ENCODE data around the gene KCNC2. TPM values are rescaled to one million over a fixed set of nuclear protein-coding genes. Genes with fewer than 3 reads are reported as not detected.

KCNC2 gene
- total RNA-seq, 1 donor from 2014 or later: not detected

DNA sequence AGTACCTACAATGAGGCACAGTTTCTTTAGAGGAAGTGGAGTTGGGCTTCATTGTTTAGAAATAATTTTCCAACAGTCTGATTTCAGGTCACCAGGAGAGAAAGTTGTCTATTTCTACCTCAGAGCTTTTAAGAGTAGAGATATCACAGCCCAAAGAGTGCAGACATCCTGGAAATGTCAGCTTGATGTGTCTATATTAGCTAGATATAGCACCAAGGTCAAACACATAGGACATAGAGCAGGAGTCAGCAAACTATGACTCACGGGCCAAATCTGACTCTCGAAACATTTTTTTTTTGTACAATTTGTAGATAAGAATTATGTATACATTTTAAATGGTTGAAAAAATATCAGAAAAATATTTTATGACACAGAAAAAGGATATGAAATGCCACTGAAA lies 53.7 kb downstream of the KCNC2 start:
- Mint-ChIP-seq H3K9me3 (ENCODE audit: unreplicated experiment) (no peaks in the 10 kb centered on the region), H3K36me3 (ENCODE audit: low read depth, unreplicated experiment) (no peaks in the 10 kb centered on the region), H3K4me1 (ENCODE audit: unreplicated experiment) (no peaks in the 10 kb centered on the region), H3K27ac (ENCODE audit: unreplicated experiment) (no peak overlapping the region), H3K4me3 (ENCODE audit: unreplicated experiment) (no peak overlapping the region), H3K27me3 (ENCODE audit: unreplicated experiment) (no peaks in the 10 kb centered on the region)
- no peak for DNase-seq (ENCODE audit: low spot score)
- TF ChIP-seq, protein P1, sequence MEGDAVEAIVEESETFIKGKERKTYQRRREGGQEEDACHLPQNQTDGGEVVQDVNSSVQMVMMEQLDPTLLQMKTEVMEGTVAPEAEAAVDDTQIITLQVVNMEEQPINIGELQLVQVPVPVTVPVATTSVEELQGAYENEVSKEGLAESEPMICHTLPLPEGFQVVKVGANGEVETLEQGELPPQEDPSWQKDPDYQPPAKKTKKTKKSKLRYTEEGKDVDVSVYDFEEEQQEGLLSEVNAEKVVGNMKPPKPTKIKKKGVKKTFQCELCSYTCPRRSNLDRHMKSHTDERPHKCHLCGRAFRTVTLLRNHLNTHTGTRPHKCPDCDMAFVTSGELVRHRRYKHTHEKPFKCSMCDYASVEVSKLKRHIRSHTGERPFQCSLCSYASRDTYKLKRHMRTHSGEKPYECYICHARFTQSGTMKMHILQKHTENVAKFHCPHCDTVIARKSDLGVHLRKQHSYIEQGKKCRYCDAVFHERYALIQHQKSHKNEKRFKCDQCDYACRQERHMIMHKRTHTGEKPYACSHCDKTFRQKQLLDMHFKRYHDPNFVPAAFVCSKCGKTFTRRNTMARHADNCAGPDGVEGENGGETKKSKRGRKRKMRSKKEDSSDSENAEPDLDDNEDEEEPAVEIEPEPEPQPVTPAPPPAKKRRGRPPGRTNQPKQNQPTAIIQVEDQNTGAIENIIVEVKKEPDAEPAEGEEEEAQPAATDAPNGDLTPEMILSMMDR (IDR thresholded peaks at IDR 0.05; ENCODE audit: unreplicated experiment): no peak

DNA sequence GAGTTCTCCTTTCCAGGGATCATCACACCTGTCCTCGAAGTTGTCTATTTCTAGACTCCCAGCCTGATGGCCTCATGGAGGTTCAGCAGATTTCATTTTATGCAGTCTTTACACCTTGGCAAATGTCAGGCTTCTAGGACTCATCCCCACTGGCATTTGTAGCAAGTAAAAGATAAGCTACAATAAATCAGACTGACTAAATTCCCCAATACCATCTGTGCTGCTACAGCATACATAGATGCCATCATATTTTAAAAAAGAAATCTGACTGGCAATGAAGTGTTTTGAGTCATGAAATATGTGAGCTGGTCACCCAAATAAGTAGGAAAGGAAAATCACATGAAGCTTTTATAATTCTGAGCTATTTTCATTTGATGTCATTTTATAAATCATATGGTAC lies 55.3 kb downstream of the KCNC2 start:
- H3K27ac Mint-ChIP-seq (ENCODE audit: unreplicated experiment): no peak overlapping the region
- no peak overlapping the region for H3K4me3 Mint-ChIP-seq (ENCODE audit: unreplicated experiment)

DNA sequence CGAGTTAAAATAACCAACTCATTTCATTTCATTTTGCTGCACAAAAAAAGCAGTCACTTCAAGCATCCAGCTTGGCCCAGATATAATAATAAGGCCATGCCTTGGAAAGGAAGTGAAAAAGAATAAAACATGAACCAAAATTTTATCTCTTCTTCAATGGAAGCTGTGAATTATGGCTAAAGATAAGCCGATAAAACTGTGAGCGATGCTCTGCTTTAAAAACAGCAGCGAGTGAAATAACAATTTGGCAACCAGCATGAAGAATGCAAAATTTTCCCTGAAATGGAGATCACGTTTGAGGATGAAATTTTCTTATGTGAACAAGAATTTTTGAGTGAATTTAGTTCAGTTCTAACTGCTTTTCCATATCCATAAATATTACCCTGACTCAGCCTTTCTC lies 70.4 kb downstream of the KCNC2 start:
- DNase-seq (ENCODE audit: low spot score): no peak
- Mint-ChIP-seq H3K9me3 (ENCODE audit: unreplicated experiment) (no peaks in the 10 kb centered on the region), H3K27me3 (ENCODE audit: unreplicated experiment) (no peaks in the 10 kb centered on the region), H3K27ac (ENCODE audit: unreplicated experiment) (no peak overlapping the region), H3K4me1 (ENCODE audit: unreplicated experiment) (no peaks in the 10 kb centered on the region), H3K36me3 (ENCODE audit: low read depth, unreplicated experiment) (no peaks in the 10 kb centered on the region), H3K4me3 (ENCODE audit: unreplicated experiment) (no peak overlapping the region)
- TF ChIP-seq, protein P1 (IDR thresholded peaks at IDR 0.05; ENCODE audit: unreplicated experiment): no peak

More for the DNA sequence above, 55.3 kb downstream of the KCNC2 start:
- no peaks in the 10 kb centered on the region for H3K36me3 Mint-ChIP-seq (ENCODE audit: low read depth, unreplicated experiment)
- no peak for DNase-seq (ENCODE audit: low spot score)
- H3K4me1 Mint-ChIP-seq (ENCODE audit: unreplicated experiment): no peaks in the 10 kb centered on the region
- no peaks in the 10 kb centered on the region for H3K27me3 Mint-ChIP-seq (ENCODE audit: unreplicated experiment)
- no peaks in the 10 kb centered on the region for H3K9me3 Mint-ChIP-seq (ENCODE audit: unreplicated experiment)
- TF ChIP-seq, protein P1 (IDR thresholded peaks at IDR 0.05; ENCODE audit: unreplicated experiment): no peak

DNA sequence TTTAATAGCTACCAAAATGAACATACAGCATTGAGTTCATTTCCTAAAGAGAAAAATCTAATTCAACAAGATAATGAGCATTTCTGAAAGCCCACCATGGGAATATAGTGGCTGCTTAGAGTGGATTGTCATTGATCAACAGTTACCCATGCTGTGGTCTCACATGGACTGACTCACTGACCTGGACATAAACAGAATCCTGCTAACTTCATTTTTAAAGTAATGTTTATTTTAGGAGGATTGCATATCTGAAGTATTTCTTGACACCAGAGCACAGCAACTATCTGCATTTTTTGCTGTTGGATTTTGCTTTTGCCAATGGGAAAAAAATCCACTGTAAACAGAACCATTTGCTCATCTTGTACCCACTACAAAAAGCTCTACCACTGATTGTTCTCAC lies 71.7 kb downstream of the KCNC2 start:
- H3K4me1 Mint-ChIP-seq (ENCODE audit: unreplicated experiment): no peaks in the 10 kb centered on the region
- TF ChIP-seq, protein P1 (IDR thresholded peaks at IDR 0.05; ENCODE audit: unreplicated experiment): no peak
- DNase-seq (ENCODE audit: low spot score): no peak
- no peaks in the 10 kb centered on the region for H3K36me3 Mint-ChIP-seq (ENCODE audit: low read depth, unreplicated experiment)
- H3K27ac Mint-ChIP-seq (ENCODE audit: unreplicated experiment): no peak overlapping the region
- H3K4me3 Mint-ChIP-seq (ENCODE audit: unreplicated experiment): no peak overlapping the region
- H3K9me3 Mint-ChIP-seq (ENCODE audit: unreplicated experiment): no peaks in the 10 kb centered on the region
- H3K27me3 Mint-ChIP-seq (ENCODE audit: unreplicated experiment): no peaks in the 10 kb centered on the region

DNA sequence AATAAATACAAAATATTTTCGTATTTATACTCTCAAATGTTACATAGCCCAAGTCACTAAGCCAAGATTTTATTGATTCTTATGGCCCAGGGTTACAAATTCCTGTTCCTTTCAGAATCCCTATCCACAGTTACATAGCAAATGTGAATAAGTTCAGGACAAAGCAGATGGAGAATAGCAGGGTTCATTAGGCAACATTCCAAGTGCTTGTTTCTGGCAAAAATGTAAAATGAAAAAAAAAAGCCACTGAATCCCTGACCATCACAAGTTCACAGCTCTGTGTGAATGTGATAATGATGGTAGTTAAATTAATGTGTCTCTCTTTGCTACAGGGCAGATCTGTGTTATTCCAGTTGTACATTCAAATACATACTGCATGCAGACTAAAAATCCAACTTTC lies 74.6 kb downstream of the KCNC2 start:
- Mint-ChIP-seq H3K36me3 (ENCODE audit: low read depth, unreplicated experiment) (no peaks in the 10 kb centered on the region), H3K4me3 (ENCODE audit: unreplicated experiment) (no peak overlapping the region)

More for the DNA sequence above, 74.6 kb downstream of the KCNC2 start:
- Mint-ChIP-seq H3K9me3 (ENCODE audit: unreplicated experiment) (no peaks in the 10 kb centered on the region), H3K27me3 (ENCODE audit: unreplicated experiment) (no peaks in the 10 kb centered on the region), H3K4me1 (ENCODE audit: unreplicated experiment) (peaks cover 5% of the 10 kb centered on the region), H3K27ac (ENCODE audit: unreplicated experiment) (no peak overlapping the region)
- TF ChIP-seq, protein P1 (IDR thresholded peaks at IDR 0.05; ENCODE audit: unreplicated experiment): no peak
- no peak for DNase-seq (ENCODE audit: low spot score)

Data from endothelial cell (in vitro differentiated cells).